HCT116 (cell line): ENCODE data around the gene FOXI3. TPM values are rescaled to one million over a fixed set of nuclear protein-coding genes. Genes with fewer than 3 reads are reported as not detected.

ENCODE experiments used
- ATAC-seq: fragments of 200-7000 bp; cut with Tn5 transposase; 2 replicates; pipeline ENCODE4 v1.9.1; 2020; ENCODE audit warnings: mild to moderate bottlenecking, moderate library complexity
- BruUV-seq: library from RNA; stranded (reverse); fragments of 400-500 nt; replicated peaks from 2 replicates; lab custom pipeline; 2021; lab: Mats Ljungman, UMichigan
- CTCF ChIA-PET: fragments of 300-600 bp; sonication (Branson Sonifier 250); formaldehyde crosslinking; loops from one replicate; lab custom pipeline; 2021; ENCODE audit warnings: antibody characterized with exemption; lab: Charles Lee
- POLR2A ChIA-PET: fragments of 300-600, 350-600 bp; sonication (Branson Sonifier 250); formaldehyde crosslinking; loops from one replicate; lab custom pipeline; 2021; ENCODE audit warnings: antibody characterized with exemption; lab: Charles Lee
- RAD21 ChIA-PET, 2 experiments: fragments of 300-600 bp; sonication (Branson Sonifier 250); formaldehyde crosslinking; loops; one replicate each; lab custom pipeline; 2023; ENCODE audit warnings: low total read pairs in 2 of 2; ENCODE audit not compliant: uncharacterized antibody in 2 of 2, unreplicated experiment in 2 of 2, low non-redundant PET in 1 of 2; lab: Charles Lee
- DNase-seq: peaks from one replicate; pipeline ENCODE4 v3.0.0-alpha.2; 2010; ENCODE audit warnings: low read depth, low spot score
- H2AFZ ChIP-seq: fragments of 200-600 bp; shearing (Covaris generic), sonication (generic); 2 replicates; pipeline ENCODE4 v1.6.1; 2017; ENCODE audit warnings: low read depth, mixed run types, mixed read lengths, antibody characterized with exemption, low read length; ENCODE audit not compliant: poor library complexity, severe bottlenecking
- H3K27ac ChIP-seq: 2 replicates; pipeline ENCODE4 v1.5.1; 2012; ENCODE audit warnings: low read depth, low read length
- H3K27me3 ChIP-seq: fragments of 200-600 bp; sonication (generic); 2 replicates; pipeline ENCODE4 v1.6.1; 2016; ENCODE audit warnings: mixed run types, low read length, mixed read lengths; ENCODE audit not compliant: insufficient read depth
- H3K36me3 ChIP-seq, 2 experiments: fragments of 200-500 bp in 1 of 2; fragments of 200-600 bp in 1 of 2; sonication (Bioruptor generic) in 1 of 2; sonication (generic) in 1 of 2; 2 replicates each; pipeline versions ENCODE4 v1.5.1 to v1.6.1; 2014 to 2016; ENCODE audit warnings: low read length in 2 of 2, inconsistent platforms in 1 of 2, mixed read lengths in 1 of 2, mixed run types in 1 of 2; ENCODE audit not compliant: insufficient read depth in 2 of 2, control insufficient read depth in 1 of 2
- H3K4me1 ChIP-seq, 2 experiments: fragments of 200-600 bp in 1 of 2; sonication (generic) in 1 of 2; 2 replicates each; pipeline versions ENCODE4 v1.5.1 to v1.6.1; 2012 to 2017; ENCODE audit warnings: low read length in 2 of 2, inconsistent platforms in 1 of 2, mild to moderate bottlenecking in 1 of 2, mixed read lengths in 1 of 2, mixed run types in 1 of 2, moderate library complexity in 1 of 2; ENCODE audit not compliant: insufficient read depth in 2 of 2, control insufficient read depth in 1 of 2
- H3K4me2 ChIP-seq: fragments of 200-600 bp; sonication (generic); 2 replicates; pipeline ENCODE4 v1.6.1; 2017; ENCODE audit warnings: mixed run types, low read length, mixed read lengths
- H3K4me3 ChIP-seq, 2 experiments: fragments of 200-600 bp in 1 of 2; sonication (generic) in 1 of 2; replicated peaks in 1 of 2; 2 replicates each; pipeline ENCODE4 v1.5.1; 2011 to 2016; ENCODE audit warnings: low read length in 2 of 2, control low read depth in 1 of 2, low read depth in 1 of 2, mild to moderate bottlenecking in 1 of 2, mixed read lengths in 1 of 2, mixed run types in 1 of 2
- H3K79me2 ChIP-seq: fragments of 200-600 bp; sonication (generic); 2 replicates; pipeline ENCODE4 v1.6.1; 2017; ENCODE audit warnings: mild to moderate bottlenecking, mixed run types, low read length, moderate library complexity, mixed read lengths; ENCODE audit not compliant: insufficient read depth
- H3K9ac ChIP-seq: fragments of 200-600 bp; sonication (generic); 2 replicates; pipeline ENCODE4 v1.6.1; 2016; ENCODE audit warnings: low read length, mixed read lengths
- H3K9me2 ChIP-seq: fragments of 200-600 bp; sonication (generic), shearing (Covaris generic); 2 replicates; pipeline ENCODE4 v1.6.1; 2017; ENCODE audit warnings: mixed run types, mild to moderate bottlenecking, moderate library complexity; ENCODE audit not compliant: insufficient read depth
- H3K9me3 ChIP-seq, 2 experiments: fragments of 200-500 bp in 1 of 2; fragments of 200-600 bp in 1 of 2; sonication (Bioruptor generic) in 1 of 2; sonication (generic) in 1 of 2; 2 replicates each; pipeline ENCODE4 v1.6.1; 2014 to 2017; ENCODE audit warnings: low read length in 2 of 2, mixed read lengths in 2 of 2, inconsistent platforms in 1 of 2, low read depth in 1 of 2, mild to moderate bottlenecking in 1 of 2, mixed run types in 1 of 2, moderate library complexity in 1 of 2; ENCODE audit not compliant: control insufficient read depth in 1 of 2, insufficient read depth in 1 of 2
- H4K20me1 ChIP-seq: fragments of 200-600 bp; sonication (generic), shearing (Covaris generic); 2 replicates; pipeline ENCODE4 v1.6.1; 2017; ENCODE audit warnings: mixed run types, mild to moderate bottlenecking, moderate library complexity; ENCODE audit not compliant: insufficient read depth
- ATF3 ChIP-seq: IDR thresholded peaks from 2 replicates; pipeline ENCODE4 v1.6.1; 2012
- CEBPB ChIP-seq: IDR thresholded peaks from 2 replicates; pipeline ENCODE4 v1.6.1; 2012; ENCODE audit warnings: low read depth
- CTCF ChIP-seq, 3 experiments: fragments of 200-600 bp in 1 of 3; sonication (generic) in 1 of 3; IDR thresholded peaks in 2 of 3; conservative IDR thresholded peaks in 1 of 3; 2 replicates each; pipeline ENCODE4 v1.5.1; 2012 to 2017; ENCODE audit warnings: low read depth in 2 of 3, low read length in 2 of 3, antibody characterized with exemption in 1 of 3, borderline replicate concordance in 1 of 3, control low read depth in 1 of 3, mild to moderate bottlenecking in 1 of 3, mixed read lengths in 1 of 3, mixed run types in 1 of 3, moderate library complexity in 1 of 3; ENCODE audit not compliant: insufficient read depth in 1 of 3
- EGR1 ChIP-seq: IDR thresholded peaks from 2 replicates; pipeline ENCODE4 v1.6.1; 2012; ENCODE audit warnings: low read depth
- EZH2phosphoT487 ChIP-seq: fragments of 200-600 bp; IDR thresholded peaks from 2 replicates; pipeline ENCODE4 v1.6.1; 2018; ENCODE audit warnings: antibody characterized with exemption, borderline replicate concordance
- FOSL1 ChIP-seq: IDR thresholded peaks from 2 replicates; pipeline ENCODE4 v1.6.1; 2012; ENCODE audit warnings: low read depth
- JUND ChIP-seq: IDR thresholded peaks from 2 replicates; pipeline ENCODE4 v1.6.1; 2012
- MAX ChIP-seq: IDR thresholded peaks from 2 replicates; pipeline ENCODE4 v1.6.1; 2012
- POLR2A ChIP-seq: IDR thresholded peaks from 2 replicates; pipeline ENCODE4 v1.7.0; 2011; ENCODE audit warnings: borderline replicate concordance; ENCODE audit not compliant: insufficient read depth, insufficient read length; ENCODE audit errors: extremely low read depth
- POLR2AphosphoS5 ChIP-seq: IDR thresholded peaks from 2 replicates; pipeline ENCODE4 v1.6.1; 2011; ENCODE audit warnings: mild to moderate bottlenecking, low read depth, low read length, moderate library complexity
- RAD21 ChIP-seq: IDR thresholded peaks from 2 replicates; pipeline ENCODE4 v1.6.1; 2012; ENCODE audit warnings: low read depth, mild to moderate bottlenecking
- REST ChIP-seq: IDR thresholded peaks from 2 replicates; pipeline ENCODE4 v1.6.1; 2012; ENCODE audit warnings: low read depth
- SIN3A ChIP-seq: IDR thresholded peaks from 2 replicates; pipeline ENCODE4 v1.6.1; 2012; ENCODE audit warnings: low read depth
- SP1 ChIP-seq: IDR thresholded peaks from 2 replicates; pipeline ENCODE4 v1.6.1; 2012; ENCODE audit warnings: low read depth
- SRF ChIP-seq: IDR thresholded peaks from 2 replicates; pipeline ENCODE4 v1.6.1; 2012; ENCODE audit warnings: low read depth
- TCF7L2 ChIP-seq: IDR thresholded peaks from 2 replicates; pipeline ENCODE4 v1.7.0; 2011; ENCODE audit warnings: borderline replicate concordance, inconsistent platforms; ENCODE audit not compliant: insufficient read depth, insufficient read length; ENCODE audit errors: extremely low read depth
- YY1 ChIP-seq: IDR thresholded peaks from 2 replicates; pipeline ENCODE4 v1.6.1; 2011; ENCODE audit warnings: low read length, low read depth, moderate library complexity, mild to moderate bottlenecking; ENCODE audit not compliant: insufficient replicate concordance; ENCODE audit errors: extremely low read depth
- ZFX ChIP-seq: fragments of 450-650 bp; IDR thresholded peaks from 2 replicates; pipeline ENCODE4 v1.6.1; 2017
- ZNF274 ChIP-seq: fragments of 200-500 bp; sonication (Bioruptor generic); IDR thresholded peaks from 2 replicates; pipeline ENCODE4 v1.6.1; 2014; ENCODE audit warnings: mild to moderate bottlenecking, low read depth, low read length, inconsistent platforms
- intact Hi-C: fragments of 100-400 bp; cut with micrococcal nuclease; formaldehyde crosslinking; loops from 2 replicates; pipeline ENCODE4 v1.10.0; 2022
- total RNA-seq: library from RNA; stranded (reverse); gene quantifications from one replicate; pipeline ENCODE4 v1.2.1, GENCODE V29; 2021; ENCODE audit not compliant: unreplicated experiment

The FOXI3 gene
- total RNA-seq, 1 experiment from 2014 or later: not detected

GRCh38 chr2:88400037-88400767 is 52.3 kb downstream of the FOXI3 start:
- intact Hi-C loops: no loop called here
- POLR2A ChIA-PET: no interaction called here
- DNase-seq: no peak
- no peaks in the 10 kb centered on the region for H3K79me2 ChIP-seq
- no peak for TF ChIP-seq REST
- TF ChIP-seq TCF7L2: no peak
- no peak for TF ChIP-seq ATF3
- no peak for TF ChIP-seq POLR2A
- TF ChIP-seq EZH2phosphoT487: no peak
- no peak for TF ChIP-seq SRF
- no peak for TF ChIP-seq CTCF (IDR thresholded peaks at IDR 0.05 in 2 of 3, conservative IDR thresholded peaks at IDR 0.05 in 1 of 3; ENCODE audit: borderline replicate concordance in 1 of 3, insufficient read depth in 1 of 3, low read depth in 2 of 3, low read length in 2 of 3)
- no peak for TF ChIP-seq POLR2AphosphoS5
- TF ChIP-seq YY1: no peak
- no peak for TF ChIP-seq RAD21
- no peak for TF ChIP-seq JUND
- TF ChIP-seq EGR1: no peak
- no peak for TF ChIP-seq SP1
- no peak for TF ChIP-seq ZFX
- TF ChIP-seq SIN3A: no peak
- TF ChIP-seq MAX: no peak
- no peak for TF ChIP-seq ZNF274
- TF ChIP-seq CEBPB: no peak
- TF ChIP-seq FOSL1: no peak
- TF ChIP-seq, all 23 proteins: peak for 0
- H3K4me3 ChIP-seq: no peak overlapping the region
- H3K27me3 ChIP-seq: no peaks in the 10 kb centered on the region
- H3K9me3 ChIP-seq: no peaks in the 10 kb centered on the region
- no peaks in the 10 kb centered on the region for H3K4me1 ChIP-seq
- ChIA-PET RAD21 (no interaction called here), CTCF (no interaction called here)
- H3K9me2 ChIP-seq: no peaks in the 10 kb centered on the region
- BruUV-seq: no TSS peak
- H3K36me3 ChIP-seq: no peaks in the 10 kb centered on the region
- no peak overlapping the region for H3K27ac ChIP-seq
- H3K4me2 ChIP-seq: no peak overlapping the region
- H2AFZ ChIP-seq: no peak overlapping the region
- H3K9ac ChIP-seq: no peak overlapping the region
- no peak for ATAC-seq
- no peaks in the 10 kb centered on the region for H4K20me1 ChIP-seq
